ENCODE measurements around the gene EFNA2.
"Not testable (repeated sequence)": the region's sequence is repeated elsewhere in the genome, so short reads cannot be mapped to it uniquely, and the experiment has no call there.

Gene EFNA2

GRCh38 chr19:1294688-1295087, 9.0 kb downstream of the EFNA2 start:
- DNase-seq: no peak

- peak in 1 of 56 donors; percentile 40 for DNase-seq
Measured at GRCh38 chr19:1295169-1296012, 9.7 kb downstream of the EFNA2 start.

GRCh38 chr19:1296078-1296477, 10.4 kb downstream of the EFNA2 start:
- no peak for DNase-seq

- DNase-seq: no peak
Measured at GRCh38 chr19:1296575-1297271, 11.1 kb downstream of the EFNA2 start.

GRCh38 chr19:1298235-1298634, 12.6 kb downstream of the EFNA2 start:
- no peak for DNase-seq

- no peak for DNase-seq
Measured at GRCh38 chr19:1299801-1300200, 14.1 kb downstream of the EFNA2 start.

GRCh38 chr19:1300744-1301490, 15.2 kb downstream of the EFNA2 start:
- no peak for DNase-seq

- DNase-seq: peak in 53 of 56 donors; percentile 4 to 86 (median 70)
Measured at GRCh38 chr19:1302533-1303239, 17.0 kb downstream of the EFNA2 start.

- DNase-seq: no peak
Measured at GRCh38 chr19:1304197-1304924, 18.7 kb downstream of the EFNA2 start.

- DNase-seq: not testable (repeated sequence)
Measured at GRCh38 chr19:1305354-1305753, 19.7 kb downstream of the EFNA2 start.

GRCh38 chr19:1307320-1307719, 21.6 kb downstream of the EFNA2 start:
- DNase-seq: no peak

- DNase-seq: no peak
Measured at GRCh38 chr19:1307755-1308303, 22.2 kb downstream of the EFNA2 start.

- DNase-seq: no peak
Measured at GRCh38 chr19:1308718-1309117, 23.0 kb downstream of the EFNA2 start.

GRCh38 chr19:1309977-1310852, 24.5 kb downstream of the EFNA2 start:
- no peak for DNase-seq

- no peak for DNase-seq
Measured at GRCh38 chr19:1310853-1311180, 25.1 kb downstream of the EFNA2 start.

GRCh38 chr19:1311543-1312091, 25.9 kb downstream of the EFNA2 start:
- DNase-seq: no peak

- DNase-seq: no peak
Measured at GRCh38 chr19:1312767-1313694, 27.4 kb downstream of the EFNA2 start.
